PC-3 (cell line): ENCODE data around the gene COG5.

ENCODE experiments used
- EZH2 ChIP-seq: fragments of 300-600 bp; sonication (generic); IDR thresholded peaks from one replicate; pipeline ENCODE4 v1.6.1; 2017; ENCODE audit warnings: antibody characterized with exemption, mild to moderate bottlenecking, low read length; ENCODE audit not compliant: unreplicated experiment
- EZH2phosphoT487 ChIP-seq: fragments of 300-600 bp; sonication (generic); IDR thresholded peaks from 2 replicates; pipeline ENCODE4 v1.6.1; 2018; ENCODE audit warnings: mild to moderate bottlenecking, antibody characterized with exemption, low read length, borderline replicate concordance
- TF ChIP-seq, protein P1 (sequence below): fragments of 300-600 bp; sonication (generic); conservative IDR thresholded peaks from 2 replicates; pipeline ENCODE4 v1.5.1; 2017; ENCODE audit warnings: antibody characterized with exemption, low read depth, mild to moderate bottlenecking, low read length

DNA sequence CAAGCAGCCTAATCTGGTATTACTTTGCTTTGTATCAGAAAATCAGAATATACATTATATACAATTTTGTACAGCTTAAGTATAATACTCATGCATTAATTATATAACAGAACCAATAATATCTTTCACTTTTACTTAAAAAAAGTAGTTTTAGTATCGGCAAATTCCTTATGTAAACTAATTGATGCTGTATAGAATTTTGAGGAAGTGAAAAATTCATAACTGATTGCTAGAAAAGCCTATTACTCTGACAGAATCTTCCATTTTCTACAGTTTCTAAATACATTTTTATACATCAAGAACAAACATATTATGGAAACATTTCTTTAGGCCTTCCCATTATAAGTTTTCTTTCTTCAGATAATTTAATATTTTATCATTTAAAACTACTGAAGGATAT lies 217.8 kb downstream of the COG5 start:
- TF ChIP-seq, protein P1, sequence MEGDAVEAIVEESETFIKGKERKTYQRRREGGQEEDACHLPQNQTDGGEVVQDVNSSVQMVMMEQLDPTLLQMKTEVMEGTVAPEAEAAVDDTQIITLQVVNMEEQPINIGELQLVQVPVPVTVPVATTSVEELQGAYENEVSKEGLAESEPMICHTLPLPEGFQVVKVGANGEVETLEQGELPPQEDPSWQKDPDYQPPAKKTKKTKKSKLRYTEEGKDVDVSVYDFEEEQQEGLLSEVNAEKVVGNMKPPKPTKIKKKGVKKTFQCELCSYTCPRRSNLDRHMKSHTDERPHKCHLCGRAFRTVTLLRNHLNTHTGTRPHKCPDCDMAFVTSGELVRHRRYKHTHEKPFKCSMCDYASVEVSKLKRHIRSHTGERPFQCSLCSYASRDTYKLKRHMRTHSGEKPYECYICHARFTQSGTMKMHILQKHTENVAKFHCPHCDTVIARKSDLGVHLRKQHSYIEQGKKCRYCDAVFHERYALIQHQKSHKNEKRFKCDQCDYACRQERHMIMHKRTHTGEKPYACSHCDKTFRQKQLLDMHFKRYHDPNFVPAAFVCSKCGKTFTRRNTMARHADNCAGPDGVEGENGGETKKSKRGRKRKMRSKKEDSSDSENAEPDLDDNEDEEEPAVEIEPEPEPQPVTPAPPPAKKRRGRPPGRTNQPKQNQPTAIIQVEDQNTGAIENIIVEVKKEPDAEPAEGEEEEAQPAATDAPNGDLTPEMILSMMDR: no peak
- TF ChIP-seq EZH2phosphoT487 (no peak), EZH2 (no peak)
